ENCODE measurements around the gene ZCCHC7. TPM values are rescaled to one million over a fixed set of nuclear protein-coding genes. Genes with fewer than 3 reads are reported as not detected.

The ZCCHC7 gene
- total and polyA plus RNA-seq, 2 experiments from 2014 or later: 29.8 to 38.8 TPM

DNA sequence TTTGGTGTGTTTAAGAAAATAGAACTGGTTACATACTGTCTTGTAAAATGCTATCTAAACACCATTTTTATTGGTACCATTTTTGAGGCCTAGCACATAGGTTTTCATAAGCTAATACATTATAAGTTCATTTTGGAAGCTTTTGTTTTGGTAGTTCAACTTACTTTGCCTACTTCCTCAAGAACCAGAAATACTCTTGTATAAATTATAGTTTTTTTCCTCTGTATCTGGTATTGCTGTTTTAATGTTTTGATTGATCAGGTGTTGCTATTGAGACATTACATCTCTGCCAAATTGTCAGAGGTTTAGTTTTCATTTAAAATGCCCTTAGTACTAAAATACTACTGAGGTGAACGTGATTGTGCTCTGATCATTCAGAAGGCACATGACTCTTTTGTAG is 211.5 kb downstream of the ZCCHC7 start:
- Histone ChIP-seq H3K27me3 (ENCODE audit: insufficient read depth) (no peaks in the 10 kb centered on the region), H3K4me2 (no peak overlapping the region), H3K79me2 (replicated peaks; ENCODE audit: insufficient read depth) (no peaks in the 10 kb centered on the region), H3F3A (replicated peaks; ENCODE audit: low read depth) (no peaks in the 10 kb centered on the region), H4K20me1 (replicated peaks; ENCODE audit: insufficient read depth) (no peaks in the 10 kb centered on the region; the same call in 1 of the 2 replicates), H3K27ac (ENCODE audit: low read depth) (no peak overlapping the region), H3K36me3 (ENCODE audit: insufficient read depth) (no peaks in the 10 kb centered on the region), H3K9me2 (ENCODE audit: insufficient read depth) (no peaks in the 10 kb centered on the region), H3K4me3 (no peak overlapping the region), H2AFZ (no peak overlapping the region), H3K4me1 (ENCODE audit: insufficient read depth) (peaks cover 3% of the 10 kb centered on the region; the same call in 1 of the 2 replicates)
- H3K27me3 Mint-ChIP-seq (ENCODE audit: insufficient read depth, low read depth, poor library complexity): no peaks in the 10 kb centered on the region
- TF ChIP-seq, protein P1, sequence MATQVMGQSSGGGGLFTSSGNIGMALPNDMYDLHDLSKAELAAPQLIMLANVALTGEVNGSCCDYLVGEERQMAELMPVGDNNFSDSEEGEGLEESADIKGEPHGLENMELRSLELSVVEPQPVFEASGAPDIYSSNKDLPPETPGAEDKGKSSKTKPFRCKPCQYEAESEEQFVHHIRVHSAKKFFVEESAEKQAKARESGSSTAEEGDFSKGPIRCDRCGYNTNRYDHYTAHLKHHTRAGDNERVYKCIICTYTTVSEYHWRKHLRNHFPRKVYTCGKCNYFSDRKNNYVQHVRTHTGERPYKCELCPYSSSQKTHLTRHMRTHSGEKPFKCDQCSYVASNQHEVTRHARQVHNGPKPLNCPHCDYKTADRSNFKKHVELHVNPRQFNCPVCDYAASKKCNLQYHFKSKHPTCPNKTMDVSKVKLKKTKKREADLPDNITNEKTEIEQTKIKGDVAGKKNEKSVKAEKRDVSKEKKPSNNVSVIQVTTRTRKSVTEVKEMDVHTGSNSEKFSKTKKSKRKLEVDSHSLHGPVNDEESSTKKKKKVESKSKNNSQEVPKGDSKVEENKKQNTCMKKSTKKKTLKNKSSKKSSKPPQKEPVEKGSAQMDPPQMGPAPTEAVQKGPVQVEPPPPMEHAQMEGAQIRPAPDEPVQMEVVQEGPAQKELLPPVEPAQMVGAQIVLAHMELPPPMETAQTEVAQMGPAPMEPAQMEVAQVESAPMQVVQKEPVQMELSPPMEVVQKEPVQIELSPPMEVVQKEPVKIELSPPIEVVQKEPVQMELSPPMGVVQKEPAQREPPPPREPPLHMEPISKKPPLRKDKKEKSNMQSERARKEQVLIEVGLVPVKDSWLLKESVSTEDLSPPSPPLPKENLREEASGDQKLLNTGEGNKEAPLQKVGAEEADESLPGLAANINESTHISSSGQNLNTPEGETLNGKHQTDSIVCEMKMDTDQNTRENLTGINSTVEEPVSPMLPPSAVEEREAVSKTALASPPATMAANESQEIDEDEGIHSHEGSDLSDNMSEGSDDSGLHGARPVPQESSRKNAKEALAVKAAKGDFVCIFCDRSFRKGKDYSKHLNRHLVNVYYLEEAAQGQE (IDR thresholded peaks at IDR 0.05; ENCODE audit: unreplicated experiment): no peak
- TF ChIP-seq STAT1 (IDR thresholded peaks at IDR 0.05; ENCODE audit: unreplicated experiment) (no peak), CREB1 (CRISPR knock-in tag; IDR thresholded peaks at IDR 0.05; ENCODE audit: low read depth) (no peak), JUNB (IDR thresholded peaks at IDR 0.05; ENCODE audit: unreplicated experiment) (no peak), ZNF114 (CRISPR knock-in tag; IDR thresholded peaks at IDR 0.05) (no peak), NANOG (IDR thresholded peaks at IDR 0.05; ENCODE audit: borderline replicate concordance) (no peak), EZH2 (IDR thresholded peaks at IDR 0.05; ENCODE audit: low read depth, unreplicated experiment) (no peak), EZH2phosphoT487 (IDR thresholded peaks at IDR 0.05; ENCODE audit: unreplicated experiment) (no peak), POLR2AphosphoS5 (IDR thresholded peaks at IDR 0.05; ENCODE audit: low read depth) (no peak), ZNF331 (CRISPR knock-in tag; IDR thresholded peaks at IDR 0.05; ENCODE audit: low read depth) (no peak)
- TF ChIP-seq, protein P2, sequence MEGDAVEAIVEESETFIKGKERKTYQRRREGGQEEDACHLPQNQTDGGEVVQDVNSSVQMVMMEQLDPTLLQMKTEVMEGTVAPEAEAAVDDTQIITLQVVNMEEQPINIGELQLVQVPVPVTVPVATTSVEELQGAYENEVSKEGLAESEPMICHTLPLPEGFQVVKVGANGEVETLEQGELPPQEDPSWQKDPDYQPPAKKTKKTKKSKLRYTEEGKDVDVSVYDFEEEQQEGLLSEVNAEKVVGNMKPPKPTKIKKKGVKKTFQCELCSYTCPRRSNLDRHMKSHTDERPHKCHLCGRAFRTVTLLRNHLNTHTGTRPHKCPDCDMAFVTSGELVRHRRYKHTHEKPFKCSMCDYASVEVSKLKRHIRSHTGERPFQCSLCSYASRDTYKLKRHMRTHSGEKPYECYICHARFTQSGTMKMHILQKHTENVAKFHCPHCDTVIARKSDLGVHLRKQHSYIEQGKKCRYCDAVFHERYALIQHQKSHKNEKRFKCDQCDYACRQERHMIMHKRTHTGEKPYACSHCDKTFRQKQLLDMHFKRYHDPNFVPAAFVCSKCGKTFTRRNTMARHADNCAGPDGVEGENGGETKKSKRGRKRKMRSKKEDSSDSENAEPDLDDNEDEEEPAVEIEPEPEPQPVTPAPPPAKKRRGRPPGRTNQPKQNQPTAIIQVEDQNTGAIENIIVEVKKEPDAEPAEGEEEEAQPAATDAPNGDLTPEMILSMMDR (conservative IDR thresholded peaks at IDR 0.05; ENCODE audit: low read depth in 2 of 2): no peak
- TF ChIP-seq, protein P3, sequence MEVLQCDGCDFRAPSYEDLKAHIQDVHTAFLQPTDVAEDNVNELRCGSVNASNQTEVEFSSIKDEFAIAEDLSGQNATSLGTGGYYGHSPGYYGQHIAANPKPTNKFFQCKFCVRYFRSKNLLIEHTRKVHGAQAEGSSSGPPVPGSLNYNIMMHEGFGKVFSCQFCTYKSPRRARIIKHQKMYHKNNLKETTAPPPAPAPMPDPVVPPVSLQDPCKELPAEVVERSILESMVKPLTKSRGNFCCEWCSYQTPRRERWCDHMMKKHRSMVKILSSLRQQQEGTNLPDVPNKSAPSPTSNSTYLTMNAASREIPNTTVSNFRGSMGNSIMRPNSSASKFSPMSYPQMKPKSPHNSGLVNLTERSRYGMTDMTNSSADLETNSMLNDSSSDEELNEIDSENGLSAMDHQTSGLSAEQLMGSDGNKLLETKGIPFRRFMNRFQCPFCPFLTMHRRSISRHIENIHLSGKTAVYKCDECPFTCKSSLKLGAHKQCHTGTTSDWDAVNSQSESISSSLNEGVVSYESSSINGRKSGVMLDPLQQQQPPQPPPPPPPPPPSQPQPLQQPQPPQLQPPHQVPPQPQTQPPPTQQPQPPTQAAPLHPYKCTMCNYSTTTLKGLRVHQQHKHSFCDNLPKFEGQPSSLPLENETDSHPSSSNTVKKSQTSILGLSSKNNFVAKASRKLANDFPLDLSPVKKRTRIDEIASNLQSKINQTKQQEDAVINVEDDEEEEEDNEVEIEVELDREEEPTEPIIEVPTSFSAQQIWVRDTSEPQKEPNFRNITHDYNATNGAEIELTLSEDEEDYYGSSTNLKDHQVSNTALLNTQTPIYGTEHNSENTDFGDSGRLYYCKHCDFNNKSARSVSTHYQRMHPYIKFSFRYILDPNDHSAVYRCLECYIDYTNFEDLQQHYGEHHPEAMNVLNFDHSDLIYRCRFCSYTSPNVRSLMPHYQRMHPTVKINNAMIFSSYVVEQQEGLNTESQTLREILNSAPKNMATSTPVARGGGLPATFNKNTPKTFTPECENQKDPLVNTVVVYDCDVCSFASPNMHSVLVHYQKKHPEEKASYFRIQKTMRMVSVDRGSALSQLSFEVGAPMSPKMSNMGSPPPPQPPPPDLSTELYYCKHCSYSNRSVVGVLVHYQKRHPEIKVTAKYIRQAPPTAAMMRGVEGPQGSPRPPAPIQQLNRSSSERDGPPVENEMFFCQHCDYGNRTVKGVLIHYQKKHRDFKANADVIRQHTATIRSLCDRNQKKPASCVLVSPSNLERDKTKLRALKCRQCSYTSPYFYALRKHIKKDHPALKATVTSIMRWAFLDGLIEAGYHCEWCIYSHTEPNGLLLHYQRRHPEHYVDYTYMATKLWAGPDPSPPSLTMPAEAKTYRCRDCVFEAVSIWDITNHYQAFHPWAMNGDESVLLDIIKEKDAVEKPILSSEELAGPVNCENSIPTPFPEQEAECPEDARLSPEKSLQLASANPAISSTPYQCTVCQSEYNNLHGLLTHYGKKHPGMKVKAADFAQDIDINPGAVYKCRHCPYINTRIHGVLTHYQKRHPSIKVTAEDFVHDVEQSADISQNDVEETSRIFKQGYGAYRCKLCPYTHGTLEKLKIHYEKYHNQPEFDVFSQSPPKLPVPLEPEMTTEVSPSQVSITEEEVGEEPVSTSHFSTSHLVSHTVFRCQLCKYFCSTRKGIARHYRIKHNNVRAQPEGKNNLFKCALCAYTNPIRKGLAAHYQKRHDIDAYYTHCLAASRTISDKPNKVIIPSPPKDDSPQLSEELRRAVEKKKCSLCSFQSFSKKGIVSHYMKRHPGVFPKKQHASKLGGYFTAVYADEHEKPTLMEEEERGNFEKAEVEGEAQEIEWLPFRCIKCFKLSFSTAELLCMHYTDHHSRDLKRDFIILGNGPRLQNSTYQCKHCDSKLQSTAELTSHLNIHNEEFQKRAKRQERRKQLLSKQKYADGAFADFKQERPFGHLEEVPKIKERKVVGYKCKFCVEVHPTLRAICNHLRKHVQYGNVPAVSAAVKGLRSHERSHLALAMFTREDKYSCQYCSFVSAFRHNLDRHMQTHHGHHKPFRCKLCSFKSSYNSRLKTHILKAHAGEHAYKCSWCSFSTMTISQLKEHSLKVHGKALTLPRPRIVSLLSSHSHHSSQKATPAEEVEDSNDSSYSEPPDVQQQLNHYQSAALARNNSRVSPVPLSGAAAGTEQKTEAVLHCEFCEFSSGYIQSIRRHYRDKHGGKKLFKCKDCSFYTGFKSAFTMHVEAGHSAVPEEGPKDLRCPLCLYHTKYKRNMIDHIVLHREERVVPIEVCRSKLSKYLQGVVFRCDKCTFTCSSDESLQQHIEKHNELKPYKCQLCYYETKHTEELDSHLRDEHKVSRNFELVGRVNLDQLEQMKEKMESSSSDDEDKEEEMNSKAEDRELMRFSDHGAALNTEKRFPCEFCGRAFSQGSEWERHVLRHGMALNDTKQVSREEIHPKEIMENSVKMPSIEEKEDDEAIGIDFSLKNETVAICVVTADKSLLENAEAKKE (CRISPR knock-in tag; IDR thresholded peaks at IDR 0.05): no peak
- TF ChIP-seq, protein P4, sequence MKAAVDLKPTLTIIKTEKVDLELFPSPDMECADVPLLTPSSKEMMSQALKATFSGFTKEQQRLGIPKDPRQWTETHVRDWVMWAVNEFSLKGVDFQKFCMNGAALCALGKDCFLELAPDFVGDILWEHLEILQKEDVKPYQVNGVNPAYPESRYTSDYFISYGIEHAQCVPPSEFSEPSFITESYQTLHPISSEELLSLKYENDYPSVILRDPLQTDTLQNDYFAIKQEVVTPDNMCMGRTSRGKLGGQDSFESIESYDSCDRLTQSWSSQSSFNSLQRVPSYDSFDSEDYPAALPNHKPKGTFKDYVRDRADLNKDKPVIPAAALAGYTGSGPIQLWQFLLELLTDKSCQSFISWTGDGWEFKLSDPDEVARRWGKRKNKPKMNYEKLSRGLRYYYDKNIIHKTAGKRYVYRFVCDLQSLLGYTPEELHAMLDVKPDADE (IDR thresholded peaks at IDR 0.05): no peak
- ATAC-seq (no peak), DNase-seq (ENCODE audit: low spot score) (no peak)
- no peak overlapping the region for H3K27ac Mint-ChIP-seq
- H3K36me3 Mint-ChIP-seq (ENCODE audit: low read depth): no peaks in the 10 kb centered on the region
- H3K9me3 Mint-ChIP-seq: no peaks in the 10 kb centered on the region
- H3K4me3 Mint-ChIP-seq: no peak overlapping the region
- H3K4me1 Mint-ChIP-seq: peaks cover 3% of the 10 kb centered on the region; the same call in 2 of the 3 replicates
